H1 (cell line): ENCODE results near the gene TBX15. TPM values are rescaled to one million over a fixed set of nuclear protein-coding genes. Genes with fewer than 3 reads are reported as not detected.

ENCODE experiments used
- ASH2L ChIP-seq: fragments of 200-600, 300-600 bp; sonication (generic); IDR thresholded peaks from one replicate; pipeline ENCODE4 v1.7.1; 2017; ENCODE audit warnings: low read length
- CHD1 ChIP-seq: IDR thresholded peaks from 2 replicates; pipeline ENCODE4 v1.6.1; 2012; ENCODE audit warnings: low read depth, low read length, improper control_type of control experiment
- YY1 ChIP-seq: IDR thresholded peaks from 2 replicates; pipeline ENCODE4 v1.6.1; 2011; ENCODE audit warnings: low read depth, mild to moderate bottlenecking, low read length
- polyA plus RNA-seq, 7 experiments: library from polyadenylated mRNA; depleted of rRNA in 3 of 7; stranded (reverse) in 5 of 7; unstranded in 2 of 7; fragments of >200 nt in 5 of 7; fragments of 200-250 nt in 2 of 7; gene quantifications; 1 replicate in 5 of 7; 2 replicates in 1 of 7; 4 replicates in 1 of 7; pipeline versions ENCODE4 v1.2.1 to v1.2.3, GENCODE V29; 2011 to 2013; ENCODE audit warnings: missing spikeins in 2 of 7, mixed read lengths in 2 of 7
- total RNA-seq: library from RNA; stranded (reverse); fragmentation: NEBNext Ultra II Directional; extraction: Animal tissue kit (Norgen Biotek cat#: 25700); gene quantifications from 2 replicates; pipeline ENCODE4 v1.2.1, GENCODE V29; 2021

The TBX15 gene
- total and polyA plus RNA-seq, 2 of the 8 experiments (the other 6 are each of a cell fraction or from before 2014, with no cell fraction given), result 0.14 to 0.24 TPM

DNA sequence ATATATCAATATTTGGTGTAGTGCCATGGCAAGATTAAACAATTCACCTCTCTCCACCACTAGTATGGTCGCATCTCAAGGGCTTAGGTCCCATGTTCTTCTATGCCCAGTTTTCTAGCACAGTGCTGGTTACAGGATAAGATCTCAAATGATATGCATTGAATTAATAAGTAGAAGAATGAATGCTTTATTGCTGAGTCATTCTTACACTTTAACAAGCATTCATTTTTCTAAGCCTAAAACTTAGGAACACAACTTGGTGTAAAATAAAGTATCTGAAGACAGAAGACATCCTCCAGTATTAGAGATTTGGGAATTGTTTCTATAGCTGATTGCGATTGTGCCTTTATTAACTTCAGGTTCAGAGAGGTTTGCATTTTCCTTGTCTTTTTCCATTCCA, 85.8 kb downstream of the TBX15 start (continued):
- TF ChIP-seq YY1 (no peak), ASH2L (no peak), CHD1 (no peak)
